Endothelial cell of umbilical vein (primary cell): ENCODE data around the gene ENTREP1. TPM values are rescaled to one million over a fixed set of nuclear protein-coding genes. Genes with fewer than 3 reads are reported as not detected.
A peak's percentile ranks its signal among the peaks of the same experiment; 100 is the strongest.

Experiments used
- BruUV-seq: library from RNA; stranded (reverse); fragments of 400-500 nt; replicated peaks from 2 replicates; lab custom pipeline; 2021; lab: Mats Ljungman, UMichigan
- CTCF ChIA-PET: fragments of 300-600, 350-600 bp; sonication (Branson Sonifier 250); formaldehyde crosslinking; loops from one replicate; lab custom pipeline; 2021; ENCODE audit warnings: antibody characterized with exemption, inconsistent platforms; lab: Charles Lee
- POLR2A ChIA-PET: fragments of 300-600, 350-600 bp; sonication (Branson Sonifier 250); formaldehyde crosslinking; loops from one replicate; lab custom pipeline; 2021; ENCODE audit warnings: antibody characterized with exemption, inconsistent platforms; lab: Charles Lee
- DNase-seq: peaks from one replicate; pipeline ENCODE4 v3.0.0-alpha.2; 2011; ENCODE audit warnings: low read depth, low spot score
- FAIRE-seq: peaks from 2 replicates; lab custom pipeline; 2011; peaks lifted over from hg19 to GRCh38; lab: Jason Lieb, UNC
- H2AFZ ChIP-seq: 2 replicates; pipeline ENCODE4 v1.6.0; 2012; ENCODE audit warnings: low read depth, low read length, control low read depth, inconsistent platforms
- H3K27ac ChIP-seq: 2 replicates; pipeline ENCODE4 v1.5.1; 2011; ENCODE audit warnings: low read depth, mild to moderate bottlenecking, control low read depth, low read length, moderate library complexity; ENCODE audit not compliant: insufficient read depth
- H3K27me3 ChIP-seq, 2 experiments: 2 replicates each; pipeline versions ENCODE4 v1.6.0 to v1.6.1; 2011; ENCODE audit warnings: low read length in 2 of 2, mixed read lengths in 1 of 2; ENCODE audit not compliant: control insufficient read depth in 2 of 2, insufficient read depth in 2 of 2
- H3K36me3 ChIP-seq, 2 experiments: 2 replicates in 1 of 2; 3 replicates in 1 of 2; pipeline ENCODE4 v1.5.1; 2011; ENCODE audit warnings: low read length in 2 of 2, mild to moderate bottlenecking in 1 of 2, moderate library complexity in 1 of 2; ENCODE audit not compliant: control insufficient read depth in 2 of 2, insufficient read depth in 2 of 2; ENCODE audit errors: extremely low read depth in 1 of 2
- H3K4me1 ChIP-seq: 3 replicates; pipeline ENCODE4 v1.5.1; 2011; ENCODE audit warnings: mild to moderate bottlenecking, low read length; ENCODE audit not compliant: control insufficient read depth, insufficient read depth; ENCODE audit errors: extremely low read depth
- H3K4me2 ChIP-seq: 2 replicates; pipeline ENCODE4 v1.6.1; 2011; ENCODE audit warnings: low read length, control low read depth, mixed read lengths; ENCODE audit not compliant: insufficient read depth
- H3K4me3 ChIP-seq, 3 experiments: fragments of 200-600 bp in 1 of 3; sonication (generic), shearing (Covaris generic) in 1 of 3; replicated peaks in 1 of 3; 2 replicates each; pipeline ENCODE4 v1.5.1; 2011 to 2016; ENCODE audit warnings: control low read depth in 3 of 3, low read length in 3 of 3, mild to moderate bottlenecking in 2 of 3, inconsistent platforms in 1 of 3, low read depth in 1 of 3, moderate library complexity in 1 of 3; ENCODE audit not compliant: insufficient read depth in 1 of 3
- H3K79me2 ChIP-seq: 2 replicates; pipeline ENCODE4 v1.6.0; 2012; ENCODE audit warnings: low read length, inconsistent platforms; ENCODE audit not compliant: control insufficient read depth, insufficient read depth
- H3K9ac ChIP-seq: replicated peaks from 2 replicates; pipeline ENCODE3; 2011; ENCODE audit warnings: low read length, control low read depth; ENCODE audit not compliant: insufficient read depth; ENCODE audit errors: extremely low read depth
- H3K9me1 ChIP-seq: replicated peaks from 3 replicates; pipeline ENCODE4 v1.6.0; 2011; ENCODE audit warnings: mild to moderate bottlenecking, low read length; ENCODE audit not compliant: control insufficient read depth, insufficient read depth; ENCODE audit errors: extremely low read depth
- H3K9me3 ChIP-seq: replicated peaks from 2 replicates; pipeline ENCODE4 v1.5.1; 2012; ENCODE audit warnings: low read length, inconsistent platforms; ENCODE audit not compliant: control insufficient read depth, insufficient read depth
- H4K20me1 ChIP-seq: replicated peaks from 2 replicates; pipeline ENCODE3; 2011; ENCODE audit warnings: mild to moderate bottlenecking, low read length; ENCODE audit not compliant: control insufficient read depth, insufficient read depth; ENCODE audit errors: extremely low read depth
- CTCF ChIP-seq, 2 donors: IDR thresholded peaks; 1 replicate in 1 of 2; 2 replicates in 1 of 2; pipeline ENCODE4 v1.5.1; 2011; ENCODE audit warnings: low read length in 2 of 2, mild to moderate bottlenecking in 2 of 2, moderate library complexity in 2 of 2, control low read depth in 1 of 2, inconsistent platforms in 1 of 2, low read depth in 1 of 2; ENCODE audit not compliant: insufficient read depth in 1 of 2; ENCODE audit errors: extremely low read depth in 1 of 2
- EZH2 ChIP-seq: IDR thresholded peaks from 2 replicates; pipeline ENCODE4 v1.6.1; 2012; ENCODE audit warnings: borderline replicate concordance, low read depth, mild to moderate bottlenecking, moderate library complexity, low read length, inconsistent platforms; ENCODE audit not compliant: severe bottlenecking
- FOS ChIP-seq: IDR thresholded peaks from 2 replicates; pipeline ENCODE4 v1.6.1; 2011; ENCODE audit warnings: mild to moderate bottlenecking, low read length, moderate library complexity, borderline replicate concordance; ENCODE audit not compliant: insufficient read depth
- GATA2 ChIP-seq: IDR thresholded peaks from 2 replicates; pipeline ENCODE4 v1.7.0; 2011; ENCODE audit warnings: low read depth, mild to moderate bottlenecking, moderate library complexity, mixed read lengths, low read length; ENCODE audit not compliant: insufficient read length, insufficient read depth
- JUN ChIP-seq: IDR thresholded peaks from 2 replicates; pipeline ENCODE4 v1.6.1; 2011; ENCODE audit warnings: borderline replicate concordance, low read depth; ENCODE audit not compliant: insufficient read length, insufficient read depth
- MAX ChIP-seq: IDR thresholded peaks from 2 replicates; pipeline ENCODE4 v1.6.1; 2011; ENCODE audit not compliant: insufficient read depth, insufficient read length
- MYC ChIP-seq: IDR thresholded peaks from one replicate; pipeline ENCODE4 v1.6.1; 2011; ENCODE audit warnings: mild to moderate bottlenecking, low read depth, low read length
- POLR2A ChIP-seq: IDR thresholded peaks from 2 replicates; pipeline ENCODE4 v1.6.1; 2012; ENCODE audit warnings: low read depth, mild to moderate bottlenecking, control low read depth, low read length
- POLR2AphosphoS5 ChIP-seq: IDR thresholded peaks from 2 replicates; pipeline ENCODE4 v1.6.1; 2012; ENCODE audit warnings: low read depth, mild to moderate bottlenecking, control low read depth, low read length, moderate library complexity; ENCODE audit not compliant: insufficient read depth
- dilution Hi-C: fragments of 300-500 bp; cut with MboI; formaldehyde crosslinking; loops from one replicate; pipeline ENCODE4 v1.15.0; 2019; ENCODE audit warnings: low sequenced_read_pairs; ENCODE audit not compliant: extremely low pct_ligation_motif_present
- intact Hi-C: fragments of 100-400 bp; cut with micrococcal nuclease; formaldehyde crosslinking; loops from one replicate; pipeline ENCODE4 v1.10.0; 2022
- polyA plus RNA-seq, 4 experiments: library from polyadenylated mRNA; depleted of rRNA in 3 of 4; stranded (reverse) in 3 of 4; unstranded in 1 of 4; fragments of >200 nt; gene quantifications; 2 replicates each; pipeline versions ENCODE4 v1.2.1 to v1.2.3, GENCODE V29; 2011 to 2012; ENCODE audit warnings: missing spikeins in 1 of 4
- total RNA-seq: library from RNA; stranded (reverse); gene quantifications from 2 replicates; pipeline ENCODE4 v1.2.3, GENCODE V29; 2021

Gene ENTREP1
- total and polyA plus RNA-seq, 2 donors (not counting 3 experiments of a cell fraction or from before 2014, with no cell fraction given): 7.1 to 13.5 TPM

- Histone ChIP-seq H3K4me2 (no peak overlapping the region), H2AFZ (no peak overlapping the region), H3K27me3 (no peaks in the 10 kb centered on the region), H3K27ac (no peak overlapping the region), H3K36me3 (peaks cover 0 to under 1% of the 10 kb centered on the region in 2 experiments), H3K9ac (no peak overlapping the region), H3K9me3 (no peaks in the 10 kb centered on the region), H3K4me1 (peaks cover 2% of the 10 kb centered on the region), H4K20me1 (no peaks in the 10 kb centered on the region), H3K79me2 (no peaks in the 10 kb centered on the region), H3K4me3 (no peak overlapping the region), H3K9me1 (no peaks in the 10 kb centered on the region)
- dilution Hi-C loops (no loop called here), intact Hi-C loops (no loop called here)
- DNase-seq (peak; percentile 74), FAIRE-seq (no peak)
- TF ChIP-seq MAX (no peak), EZH2 (no peak), POLR2A (no peak), POLR2AphosphoS5 (no peak), FOS (no peak)
- POLR2A ChIA-PET: no interaction called here
- CTCF ChIA-PET: no interaction called here
- BruUV-seq: no TSS peak
These were observed 66.9 kb downstream of the ENTREP1 start for GRCh38 chr9:69391946-69392345.

GRCh38 chr9:69392826-69393225 lies 67.8 kb downstream of the ENTREP1 start:
- Histone ChIP-seq H4K20me1 (no peaks in the 10 kb centered on the region), H3K9me3 (no peaks in the 10 kb centered on the region), H3K27ac (no peak overlapping the region), H3K4me1 (peaks cover 2% of the 10 kb centered on the region), H3K4me3 (no peak overlapping the region), H3K79me2 (no peaks in the 10 kb centered on the region), H2AFZ (no peak overlapping the region), H3K36me3 (no peaks in the 10 kb centered on the region), H3K9me1 (no peaks in the 10 kb centered on the region), H3K27me3 (no peaks in the 10 kb centered on the region), H3K4me2 (no peak overlapping the region), H3K9ac (no peak overlapping the region)
- no peak for FAIRE-seq
- ChIA-PET CTCF (interaction anchor here (1.9 kb wide), 1 partner anchor 29 kb away, joined by 4 read pairs; no protein-coding TSS in a partner anchor), POLR2A (no interaction called here)
- dilution Hi-C loops (no loop called here), intact Hi-C loops (no loop called here)
- DNase-seq: no peak
- BruUV-seq: no TSS peak
- TF ChIP-seq MAX (no peak), FOS (no peak), EZH2 (no peak), GATA2 (no peak), POLR2A (no peak), JUN (no peak), CTCF (IDR thresholded peaks at IDR 0.05; ENCODE audit: extremely low read depth in 1 of 2, insufficient read depth in 1 of 2, low read depth in 1 of 2, low read length in 2 of 2) (no peak), MYC (no peak), POLR2AphosphoS5 (no peak)
